GM18909 (cell line): ENCODE data around the gene PEX12.
"Not testable (repeated sequence)": the region's sequence is repeated elsewhere in the genome, so short reads cannot be mapped to it uniquely, and the experiment has no call there.

Experiments
- ATAC-seq: cut with Tn5 transposase; IDR thresholded peaks from one replicate; pipeline ENCODE4 v1.9.1; 2021; ENCODE audit warnings: mild to moderate bottlenecking; ENCODE audit not compliant: unreplicated experiment, poor library complexity

The PEX12 gene

GRCh38 chr17:35578197-35578928 is at the start of gene PEX12:
Gene PEX12, minus strand, starts transcription at chr17:35578571. Its CDS starts 550 bp downstream, at chr17:35578021.
- peak; percentile 82 for ATAC-seq

GRCh38 chr17:35627417-35627816 is 49.0 kb upstream of the PEX12 start:
- ATAC-seq = no peak

- no peak for ATAC-seq
Observed at GRCh38 chr17:35621768-35622167, 43.4 kb upstream of the PEX12 start.

- no peak for ATAC-seq
Observed at GRCh38 chr17:35618628-35619027, 40.3 kb upstream of the PEX12 start.

GRCh38 chr17:35617505-35617904 is 39.1 kb upstream of the PEX12 start:
- no peak for ATAC-seq

GRCh38 chr17:35616536-35616935 is 38.2 kb upstream of the PEX12 start:
- no peak for ATAC-seq

- ATAC-seq = no peak
Observed at GRCh38 chr17:35614810-35615209, 36.4 kb upstream of the PEX12 start.

GRCh38 chr17:35612924-35613521 is 34.7 kb upstream of the PEX12 start:
- no peak for ATAC-seq

- not testable (repeated sequence) for ATAC-seq
Observed at GRCh38 chr17:35610746-35611145, 32.4 kb upstream of the PEX12 start.

- no peak for ATAC-seq
Observed at GRCh38 chr17:35609831-35610230, 31.5 kb upstream of the PEX12 start.

GRCh38 chr17:35607239-35607847 is 29.0 kb upstream of the PEX12 start:
- no peak for ATAC-seq

GRCh38 chr17:35605678-35606077 is 27.3 kb upstream of the PEX12 start:
- no peak for ATAC-seq

GRCh38 chr17:35603674-35604073 is 25.3 kb upstream of the PEX12 start:
- no peak for ATAC-seq

GRCh38 chr17:35597604-35598003 is 19.2 kb upstream of the PEX12 start:
- ATAC-seq = no peak

- no peak for ATAC-seq
Observed at GRCh38 chr17:35596530-35597233, 18.3 kb upstream of the PEX12 start.

GRCh38 chr17:35596072-35596471 is 17.7 kb upstream of the PEX12 start:
- no peak for ATAC-seq

GRCh38 chr17:35588196-35588920 is 10.0 kb upstream of the PEX12 start:
- ATAC-seq = no peak

- peak; percentile 81 for ATAC-seq
Observed at GRCh38 chr17:35587074-35587961, 8.9 kb upstream of the PEX12 start, which contains the start of gene AP2B1. Gene AP2B1, plus strand, starts transcription at chr17:35587322. Its CDS starts 6,709 bp downstream, at chr17:35594031.

GRCh38 chr17:35586569-35587073 is 8.2 kb upstream of the PEX12 start:
- ATAC-seq = no peak
